Testis (tissue), 2 donors: ENCODE measurements around the gene VIL1.

Experiments used
- POLR2A ChIP-seq: fragments of 450-650 bp; IDR thresholded peaks from one replicate; pipeline ENCODE4 v1.6.1; 2017; ENCODE audit warnings: antibody characterized with exemption, mild to moderate bottlenecking, moderate library complexity
- TF ChIP-seq, protein P1 (sequence below), 3 experiments: fragments of 450-650 bp in 2 of 3; fragments of 200-600 bp in 1 of 3; sonication (generic) in 1 of 3; IDR thresholded peaks; one replicate each; pipeline ENCODE4 v1.5.1; 2016 to 2019; ENCODE audit warnings: antibody characterized with exemption in 3 of 3, mild to moderate bottlenecking in 2 of 3, moderate library complexity in 1 of 3

DNA sequence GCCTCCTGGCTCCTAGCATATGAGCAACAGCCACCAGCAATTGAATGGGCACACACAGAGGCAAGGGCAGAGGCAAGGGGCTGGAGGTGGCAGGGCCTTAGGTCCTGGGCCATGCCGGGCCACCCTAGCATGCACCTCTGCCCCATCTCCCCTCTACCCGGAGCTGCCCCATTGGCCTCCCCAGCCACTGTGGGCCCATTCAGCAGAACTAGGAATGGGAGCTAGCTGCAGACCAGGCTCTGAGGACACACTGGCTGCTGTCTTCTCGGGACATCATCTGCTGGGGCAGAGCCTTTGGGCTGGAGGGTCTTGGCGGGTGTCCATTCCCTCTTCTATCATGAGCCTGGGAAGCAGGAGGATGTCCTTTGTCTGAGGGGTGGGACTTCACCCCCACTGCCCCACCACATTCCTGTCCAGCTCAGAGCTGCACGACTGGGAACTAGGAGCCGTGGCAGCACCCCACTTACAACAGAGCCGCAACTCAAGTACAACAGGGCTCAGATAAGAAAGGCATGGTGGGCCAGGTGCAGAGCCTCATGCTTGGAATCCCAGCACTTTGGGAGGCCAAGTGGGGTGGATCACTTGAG is 800 bp downstream of the VIL1 start:
- TF ChIP-seq, protein P1, sequence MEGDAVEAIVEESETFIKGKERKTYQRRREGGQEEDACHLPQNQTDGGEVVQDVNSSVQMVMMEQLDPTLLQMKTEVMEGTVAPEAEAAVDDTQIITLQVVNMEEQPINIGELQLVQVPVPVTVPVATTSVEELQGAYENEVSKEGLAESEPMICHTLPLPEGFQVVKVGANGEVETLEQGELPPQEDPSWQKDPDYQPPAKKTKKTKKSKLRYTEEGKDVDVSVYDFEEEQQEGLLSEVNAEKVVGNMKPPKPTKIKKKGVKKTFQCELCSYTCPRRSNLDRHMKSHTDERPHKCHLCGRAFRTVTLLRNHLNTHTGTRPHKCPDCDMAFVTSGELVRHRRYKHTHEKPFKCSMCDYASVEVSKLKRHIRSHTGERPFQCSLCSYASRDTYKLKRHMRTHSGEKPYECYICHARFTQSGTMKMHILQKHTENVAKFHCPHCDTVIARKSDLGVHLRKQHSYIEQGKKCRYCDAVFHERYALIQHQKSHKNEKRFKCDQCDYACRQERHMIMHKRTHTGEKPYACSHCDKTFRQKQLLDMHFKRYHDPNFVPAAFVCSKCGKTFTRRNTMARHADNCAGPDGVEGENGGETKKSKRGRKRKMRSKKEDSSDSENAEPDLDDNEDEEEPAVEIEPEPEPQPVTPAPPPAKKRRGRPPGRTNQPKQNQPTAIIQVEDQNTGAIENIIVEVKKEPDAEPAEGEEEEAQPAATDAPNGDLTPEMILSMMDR (IDR thresholded peaks at IDR 0.05): no peak
- TF ChIP-seq POLR2A: no peak
